T-helper 1 cell (primary cell): ENCODE results near the gene PDE8A.

Experiments
- DNase-seq, 5 donors: peaks; one replicate each; pipeline ENCODE4 v3.0.0-alpha.2; 2012 to 2020

The PDE8A gene

DNA sequence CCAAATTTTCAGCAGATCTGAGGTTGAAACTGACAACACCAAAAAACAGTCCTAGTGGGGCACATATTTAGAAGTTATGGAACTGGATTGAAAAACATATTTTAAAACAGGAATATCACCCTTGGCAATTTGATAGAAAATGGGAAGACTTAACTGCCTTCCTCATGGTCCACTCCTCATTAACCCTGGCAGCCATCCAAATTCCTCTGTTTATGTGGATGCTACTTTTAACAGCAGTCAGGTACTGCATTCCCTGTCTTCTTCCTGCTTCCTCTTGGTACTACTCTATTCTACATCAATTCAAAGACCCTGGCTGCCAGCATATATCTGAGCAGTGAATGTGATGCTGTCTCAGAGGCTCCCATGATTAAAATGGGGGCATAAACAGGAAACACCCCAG lies 54.3 kb downstream of the PDE8A start:
- DNase-seq, result no peak

DNA sequence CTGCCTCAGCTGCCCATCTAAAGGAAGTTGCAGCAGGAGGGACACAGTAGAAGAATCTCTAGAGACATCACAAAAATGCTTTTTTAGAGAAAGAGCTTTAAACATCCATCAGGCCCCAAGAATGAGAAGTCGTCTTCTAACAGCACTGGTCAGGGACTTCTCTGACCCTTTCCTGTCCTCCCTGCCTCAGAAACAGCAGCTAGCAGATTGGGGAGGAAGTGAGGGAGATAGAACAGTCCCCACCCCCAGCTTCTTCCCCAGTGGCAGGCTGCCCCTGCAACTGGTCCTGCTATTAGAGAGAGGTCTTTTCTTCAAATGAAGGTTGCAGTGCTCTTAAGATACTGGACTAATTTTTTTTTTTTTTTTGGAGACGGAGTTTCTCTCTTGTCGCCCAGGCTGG lies 55.1 kb downstream of the PDE8A start:
- no peak for DNase-seq

DNA sequence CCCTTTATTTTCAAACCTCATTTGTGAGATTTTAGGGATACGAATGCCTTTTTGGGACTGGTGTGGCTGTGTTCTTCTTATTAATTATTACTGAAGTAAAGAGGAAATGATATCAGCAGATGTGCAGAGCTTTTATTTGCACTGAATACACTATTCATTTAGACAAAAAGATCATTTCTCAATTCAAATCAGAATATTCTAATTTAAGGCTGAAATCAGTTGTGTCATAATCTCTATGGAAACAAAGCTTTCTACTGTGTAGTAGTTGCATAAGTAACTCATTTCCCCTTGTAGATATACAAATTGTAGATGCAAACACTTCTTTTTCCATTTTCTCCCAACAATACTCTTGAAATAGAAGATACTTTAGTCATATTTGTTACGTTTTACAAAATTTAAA lies 56.0 kb downstream of the PDE8A start:
- no peak for DNase-seq

DNA sequence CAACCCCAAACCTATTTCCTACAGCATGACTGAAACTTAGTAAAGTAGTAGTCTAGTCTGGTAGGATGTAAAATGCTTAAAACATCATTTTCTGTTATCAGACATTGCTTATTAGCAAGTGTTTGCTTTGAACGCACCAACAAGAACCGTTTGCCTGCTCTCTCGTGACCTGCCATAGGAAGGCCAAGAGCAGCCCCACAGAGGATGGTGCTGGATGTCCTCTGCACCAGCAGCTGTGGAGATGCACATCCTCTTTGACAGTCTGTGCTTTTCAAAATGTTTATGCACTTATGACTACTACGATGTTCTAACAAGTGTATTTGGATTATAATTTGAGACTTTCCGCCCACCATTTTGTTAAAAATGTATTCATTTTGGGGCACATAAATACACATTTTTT lies 59.6 kb downstream of the PDE8A start:
- no peak for DNase-seq

DNA sequence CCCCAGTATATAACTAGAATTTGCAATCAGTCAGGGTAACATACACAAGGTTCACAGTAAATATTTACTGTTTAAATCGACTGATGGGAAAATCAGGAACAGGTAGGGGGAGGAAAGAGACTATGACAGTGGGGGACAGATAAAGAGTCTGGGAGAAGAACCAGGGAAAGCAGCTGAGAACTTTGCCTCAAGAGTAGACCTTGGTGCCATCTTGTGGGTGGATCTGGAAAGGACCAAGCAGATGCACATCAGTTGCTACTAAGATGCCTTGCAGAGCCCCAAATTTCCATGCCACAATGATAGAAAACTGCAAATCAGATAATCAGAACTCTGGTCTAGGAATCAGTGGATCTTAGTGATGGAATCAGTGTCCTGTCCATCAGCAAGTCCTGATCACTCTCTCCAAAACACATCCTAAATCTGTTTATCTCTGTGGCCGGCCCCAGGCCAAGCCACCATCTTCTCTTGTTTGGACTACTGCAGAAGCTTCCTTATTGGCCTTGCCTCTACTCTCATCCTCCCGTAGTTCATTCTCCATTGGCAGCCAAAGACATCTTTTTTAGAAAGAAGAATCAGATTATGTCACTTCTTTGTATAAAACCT lies 62.7 kb downstream of the PDE8A start:
- DNase-seq, result peak in 4 of 5 donors; percentile 13 to 38 (median 23)

DNA sequence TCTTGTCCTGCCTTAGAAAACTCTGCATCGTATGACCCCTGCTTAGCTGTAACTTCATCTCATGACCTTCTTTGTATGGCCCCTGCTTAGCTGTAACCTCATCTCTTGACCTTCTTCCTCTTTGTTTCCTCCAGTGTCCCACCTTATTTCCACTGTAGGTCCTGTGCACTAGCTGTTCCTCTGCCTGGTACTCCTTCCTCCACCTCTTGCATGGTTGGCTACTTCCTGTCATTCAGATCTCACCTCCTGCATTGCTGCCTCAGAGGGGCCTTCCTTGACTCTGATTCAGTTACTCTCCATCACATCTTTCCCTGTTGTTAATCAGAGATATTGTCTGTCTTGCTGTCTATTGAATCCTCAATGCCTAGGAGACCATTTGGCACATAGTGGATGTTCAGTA lies 63.2 kb downstream of the PDE8A start:
- no peak for DNase-seq

DNA sequence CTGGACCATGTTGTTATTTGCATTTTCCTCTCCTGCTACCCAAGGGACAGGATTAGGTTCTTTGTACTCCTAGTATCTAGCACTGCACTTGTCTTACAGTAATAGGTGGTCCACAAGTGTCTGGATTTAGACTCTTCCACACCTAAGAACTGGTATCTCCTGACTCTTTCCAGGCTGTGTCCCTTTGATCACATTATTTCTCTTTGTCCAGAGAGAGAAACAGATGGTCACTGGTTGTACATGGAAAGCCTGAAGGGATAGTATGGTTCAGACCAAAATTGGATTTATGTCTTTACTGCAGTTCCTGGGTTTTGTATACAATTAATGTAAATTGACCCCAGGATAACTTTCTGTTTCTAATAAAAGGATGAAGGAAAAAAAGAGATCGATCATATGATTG lies 64.0 kb downstream of the PDE8A start:
- no peak for DNase-seq

DNA sequence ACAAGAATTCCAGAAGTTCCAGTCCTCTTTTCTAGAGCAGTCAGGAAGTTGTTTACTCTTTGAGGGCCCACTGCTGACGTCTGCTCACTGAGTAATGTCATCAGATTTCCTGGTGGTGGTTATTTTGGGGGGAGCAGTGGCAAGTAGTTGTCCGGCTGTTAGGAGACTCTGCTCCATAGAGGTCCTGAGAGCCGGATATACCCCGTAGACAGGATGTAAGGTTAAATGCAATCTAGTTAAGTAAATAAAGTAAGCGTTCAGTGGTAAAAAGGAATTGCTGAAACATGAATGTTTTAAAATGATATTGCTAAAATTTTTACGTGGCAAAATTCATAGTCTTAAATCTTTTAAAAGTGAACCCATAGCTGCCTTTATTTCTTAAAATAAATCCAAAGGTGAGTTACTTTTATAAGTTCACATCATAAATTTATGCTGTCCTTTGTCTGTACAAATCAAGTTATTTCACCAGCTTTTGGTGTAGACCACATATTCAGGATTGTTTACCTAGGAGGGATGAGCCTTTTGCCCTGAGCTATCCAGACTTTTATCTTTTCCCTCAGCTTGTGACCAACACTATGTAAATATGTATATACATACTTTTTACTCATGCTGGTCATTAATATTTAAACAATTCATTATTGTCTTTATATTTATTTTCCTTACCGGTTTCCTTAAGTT lies 65.8 kb downstream of the PDE8A start:
- peak in 1 of 5 donors; percentile 26 for DNase-seq

DNA sequence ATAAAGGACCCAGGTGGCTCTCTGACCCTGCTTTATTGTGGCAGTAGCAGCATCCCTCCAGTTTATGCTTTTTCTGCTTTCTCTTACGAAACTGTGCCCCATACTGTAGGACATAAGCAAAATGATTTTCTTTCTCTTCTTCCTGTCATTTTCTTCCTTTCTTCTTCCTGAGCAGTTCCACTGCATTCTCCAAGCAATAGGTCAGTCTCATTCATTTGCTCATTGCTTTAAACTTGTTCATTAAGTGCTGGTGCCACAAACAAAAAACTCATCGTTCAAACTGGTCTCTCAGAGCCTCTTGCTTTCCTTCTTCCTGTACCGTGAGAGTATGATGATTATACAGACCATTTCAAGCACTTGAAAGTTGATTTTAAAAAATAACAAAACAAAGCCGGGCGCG lies 66.8 kb downstream of the PDE8A start:
- no peak for DNase-seq

DNA sequence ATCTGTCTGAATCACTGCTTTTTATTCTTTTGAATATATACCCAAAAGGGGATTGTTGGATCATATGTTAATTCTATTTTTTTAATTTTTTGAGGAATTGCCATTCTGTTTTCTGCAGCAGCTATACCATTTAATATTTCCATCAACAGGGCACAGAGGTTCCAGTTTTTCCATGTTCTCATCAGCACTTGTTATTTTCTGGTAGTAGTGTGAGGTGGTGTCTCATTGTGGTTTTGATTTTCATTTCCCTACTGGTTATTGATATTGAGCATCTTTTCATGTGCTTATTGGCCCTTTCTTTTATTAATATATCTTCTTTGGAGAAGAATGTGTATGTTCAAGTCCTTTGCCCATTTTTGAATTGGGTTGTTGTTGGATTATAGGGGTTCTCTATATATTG lies 68.1 kb downstream of the PDE8A start:
- DNase-seq, result no peak

DNA sequence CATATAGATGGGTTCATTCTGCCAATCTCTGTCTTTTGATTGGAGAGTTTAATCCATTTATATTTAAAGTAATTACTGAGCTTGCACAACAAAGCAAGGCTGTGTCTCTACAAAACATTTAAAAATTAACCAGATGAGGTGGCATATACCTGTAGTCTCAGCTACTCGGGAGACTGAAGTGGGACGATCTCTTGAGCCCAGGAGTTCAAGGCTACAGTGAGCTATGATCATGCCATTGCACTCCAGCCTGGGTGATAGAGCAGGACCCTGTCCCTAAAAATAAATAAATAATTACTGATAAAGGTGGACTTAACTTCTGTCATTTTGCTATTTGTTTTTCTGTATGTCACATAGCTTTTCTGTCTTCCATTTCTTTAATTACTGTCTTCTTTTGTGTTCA lies 78.1 kb downstream of the PDE8A start:
- DNase-seq, result no peak

DNA sequence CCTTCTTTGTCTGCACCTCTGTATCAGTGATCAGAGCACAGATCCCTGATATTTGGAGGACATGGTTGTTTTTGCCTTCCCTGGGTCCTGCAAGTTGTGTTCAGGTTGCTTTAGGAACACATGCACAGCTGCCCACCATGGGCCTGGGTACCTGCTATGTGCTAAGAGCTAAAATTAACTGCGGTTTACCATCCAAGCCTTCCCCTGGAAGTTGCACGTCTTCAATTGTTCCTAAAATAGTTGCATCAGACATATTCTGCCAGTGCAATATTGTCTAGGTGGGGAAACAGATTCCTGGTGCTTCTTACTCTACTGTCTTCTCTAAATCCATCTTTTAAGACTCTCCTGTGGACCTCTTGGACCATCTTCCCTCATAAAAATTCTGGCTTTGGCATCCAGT lies 80.9 kb downstream of the PDE8A start:
- no peak for DNase-seq

DNA sequence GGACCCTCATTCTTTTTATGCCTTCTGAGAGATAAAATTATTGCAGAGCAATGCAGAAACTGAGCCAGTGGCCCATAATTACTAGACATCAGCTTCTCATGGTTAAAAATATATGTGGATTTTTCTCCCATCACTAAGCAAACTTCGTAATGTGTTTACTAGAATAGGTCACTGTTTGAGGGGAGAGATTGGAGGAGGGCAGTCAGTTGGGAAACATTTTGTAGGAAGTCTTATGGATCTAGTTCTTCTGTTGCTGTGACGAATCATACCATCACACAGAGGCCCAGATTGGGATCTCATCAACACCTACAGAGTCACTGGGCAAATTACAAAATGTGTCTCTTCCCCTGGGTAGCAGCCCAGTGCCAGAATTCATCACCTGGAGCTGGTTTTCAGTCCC lies 81.4 kb downstream of the PDE8A start:
- DNase-seq, result no peak

DNA sequence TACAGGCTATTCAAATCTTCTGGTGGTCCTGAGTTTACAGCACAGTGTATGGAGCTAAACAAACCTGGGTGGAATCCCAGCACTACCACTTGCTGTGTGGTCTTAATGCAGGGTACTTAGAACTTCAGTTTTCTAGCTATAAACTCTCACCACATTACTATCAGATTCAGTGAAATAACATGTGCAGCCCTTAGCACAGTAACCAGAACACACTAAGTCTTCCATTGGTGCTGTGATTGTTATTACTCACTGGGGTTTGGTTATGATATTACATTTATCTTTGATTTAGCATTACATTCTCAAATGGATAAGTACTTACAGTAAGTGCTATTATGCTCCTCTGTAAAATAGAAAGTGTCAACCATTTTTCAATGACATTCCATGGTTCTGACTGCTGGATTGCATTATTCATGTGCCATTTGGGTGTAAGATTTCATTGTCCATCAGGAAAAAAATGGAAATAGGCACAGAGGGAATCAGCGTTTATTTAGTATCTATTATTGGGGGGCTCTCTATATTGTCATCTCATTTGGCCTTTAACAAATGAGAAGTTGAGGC lies 81.9 kb downstream of the PDE8A start:
- no peak for DNase-seq

DNA sequence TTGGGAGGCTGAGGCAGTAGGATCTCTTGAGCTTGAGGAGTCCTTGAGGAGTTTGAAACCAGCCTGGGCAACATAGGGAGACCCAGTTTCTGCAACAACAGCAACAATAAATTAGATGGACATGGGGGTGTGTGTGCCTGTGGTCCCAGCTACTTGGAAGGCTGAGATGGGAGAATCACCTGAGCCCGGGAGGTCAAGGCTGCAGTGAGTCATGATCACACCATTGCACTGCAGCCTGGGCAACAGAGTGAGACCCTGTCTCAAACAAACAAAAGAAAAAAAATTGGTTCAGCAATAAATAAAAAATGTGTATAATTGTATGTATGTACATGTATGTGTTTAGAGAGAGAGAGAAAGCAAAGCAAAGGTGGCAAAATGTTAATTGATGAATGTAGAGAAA lies 83.1 kb downstream of the PDE8A start:
- no peak for DNase-seq

DNA sequence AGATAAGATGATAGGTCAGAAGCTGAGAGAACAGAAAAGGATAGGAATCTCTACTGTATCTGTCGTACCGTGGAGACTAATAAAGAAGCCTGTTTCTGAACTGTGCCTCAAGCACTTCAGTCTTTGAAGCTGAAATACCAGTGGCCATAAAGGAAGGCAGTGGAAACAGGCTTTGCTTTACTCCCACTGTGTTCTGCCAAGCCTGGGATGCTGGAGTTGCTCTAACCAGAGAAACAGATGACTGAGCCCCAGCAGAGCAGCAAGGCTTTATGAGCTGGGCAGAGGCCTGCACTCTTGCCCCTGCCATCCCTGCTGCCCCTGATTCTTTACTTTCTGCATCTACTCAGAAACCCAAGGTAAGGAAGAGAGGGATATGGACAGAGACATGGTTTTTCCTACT lies 89.4 kb downstream of the PDE8A start:
- no peak for DNase-seq

DNA sequence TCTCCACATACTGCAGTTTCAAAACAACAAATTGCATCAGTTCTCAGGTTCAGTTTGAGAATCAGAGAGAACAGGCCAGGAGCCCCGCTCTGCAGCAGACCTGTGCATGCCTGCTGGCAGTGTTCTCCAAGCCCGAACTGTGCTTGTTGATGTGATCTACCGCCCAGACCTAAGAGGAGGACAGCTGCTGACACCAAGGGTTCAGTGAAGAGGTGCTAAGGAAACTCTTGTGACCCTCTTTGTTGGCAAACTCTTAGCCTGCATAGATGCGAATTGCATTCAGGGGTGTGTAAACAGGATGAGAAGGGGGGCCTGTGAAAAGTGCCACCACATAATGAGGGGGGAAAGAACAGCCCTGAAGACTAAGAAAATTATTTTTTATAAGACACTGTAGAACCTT lies 89.8 kb downstream of the PDE8A start:
- DNase-seq, result no peak

DNA sequence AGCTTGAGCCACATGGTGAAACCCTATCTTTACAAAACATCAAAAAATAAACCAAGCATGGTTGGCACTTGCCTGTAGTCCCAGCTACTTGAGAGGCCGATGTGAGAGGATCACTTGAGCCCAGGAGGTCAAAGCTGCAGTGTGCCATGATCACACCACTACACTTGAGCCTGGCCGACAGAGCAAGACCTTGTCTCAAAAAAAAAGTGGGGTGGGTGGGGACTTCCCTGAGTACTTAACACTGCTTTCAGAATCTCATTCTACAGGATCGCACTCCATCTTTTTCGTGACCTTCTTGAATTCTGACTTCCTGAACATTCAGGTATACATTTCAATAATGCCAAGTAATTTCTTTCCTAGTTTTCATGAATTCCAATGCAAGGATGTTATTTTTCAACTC lies 91.3 kb downstream of the PDE8A start:
- DNase-seq, result no peak

DNA sequence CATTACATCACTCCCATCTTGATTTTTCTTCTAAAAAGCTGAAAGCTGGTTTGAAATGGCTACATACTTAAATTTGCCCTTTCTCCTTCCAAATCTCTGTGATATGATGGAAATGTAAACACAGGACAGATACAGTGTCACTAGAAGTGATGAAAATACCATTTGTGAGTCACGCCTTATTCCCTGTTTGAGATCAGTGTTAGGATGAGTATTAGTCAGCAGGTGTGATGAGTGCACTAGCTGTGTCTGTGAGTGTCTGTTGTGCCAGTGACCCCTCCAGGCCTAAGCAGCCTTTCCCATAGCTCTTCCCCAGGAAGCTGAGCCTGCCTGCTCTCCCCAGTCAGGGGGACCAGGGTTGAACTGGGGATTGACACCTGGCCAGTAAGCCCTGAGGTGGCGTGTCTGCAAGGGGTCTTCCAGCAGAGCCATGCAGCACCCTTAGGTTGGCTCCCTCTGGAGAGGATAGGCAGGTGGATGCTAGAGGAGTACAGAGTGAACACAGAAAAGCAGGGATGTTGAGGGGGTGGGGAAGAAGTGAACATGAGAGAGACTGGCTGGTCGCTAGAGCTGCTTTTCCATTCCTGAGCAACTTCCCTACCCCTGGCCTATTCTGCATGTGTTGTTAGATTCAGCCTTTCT lies 92.0 kb downstream of the PDE8A start:
- DNase-seq, result peak in 1 of 5 donors; percentile 55

DNA sequence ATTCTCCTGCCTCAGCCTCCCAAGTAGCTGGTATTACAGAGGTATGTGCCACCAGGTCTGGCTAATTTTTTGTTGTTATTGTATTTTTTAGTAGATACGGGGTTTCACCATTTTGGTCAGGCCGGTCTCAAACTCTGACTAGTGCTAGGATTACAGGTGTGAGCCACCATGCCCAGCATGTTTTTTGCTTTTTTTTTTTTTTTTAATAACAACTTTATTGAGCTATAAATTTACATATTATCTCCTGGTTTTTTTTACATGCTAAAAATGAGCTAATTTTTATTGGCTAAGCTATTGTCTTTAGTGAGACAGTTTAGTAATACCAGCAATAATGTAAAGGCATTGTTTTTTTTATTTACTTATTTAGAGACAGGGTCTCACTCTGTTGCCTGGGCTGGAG lies 105.2 kb downstream of the PDE8A start:
- no peak for DNase-seq

DNA sequence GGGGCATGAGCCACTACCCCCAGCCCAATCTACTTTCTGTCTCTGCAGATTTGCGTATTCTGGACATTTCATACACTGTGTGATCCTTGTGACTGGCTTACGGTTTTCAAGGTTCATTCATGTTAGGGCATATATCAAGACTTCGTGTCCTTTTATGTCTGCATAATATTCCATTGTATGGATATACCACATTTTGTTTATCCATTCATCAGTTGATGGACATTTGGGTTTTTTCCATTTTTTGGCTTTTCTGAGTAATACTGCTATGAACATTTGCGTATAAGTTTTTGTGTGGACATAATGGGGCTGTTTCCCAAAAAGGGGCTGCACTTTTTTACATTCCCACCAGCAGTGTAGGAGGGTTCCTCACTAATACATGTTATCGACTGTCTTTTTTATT lies 106.6 kb downstream of the PDE8A start:
- DNase-seq, result no peak

DNA sequence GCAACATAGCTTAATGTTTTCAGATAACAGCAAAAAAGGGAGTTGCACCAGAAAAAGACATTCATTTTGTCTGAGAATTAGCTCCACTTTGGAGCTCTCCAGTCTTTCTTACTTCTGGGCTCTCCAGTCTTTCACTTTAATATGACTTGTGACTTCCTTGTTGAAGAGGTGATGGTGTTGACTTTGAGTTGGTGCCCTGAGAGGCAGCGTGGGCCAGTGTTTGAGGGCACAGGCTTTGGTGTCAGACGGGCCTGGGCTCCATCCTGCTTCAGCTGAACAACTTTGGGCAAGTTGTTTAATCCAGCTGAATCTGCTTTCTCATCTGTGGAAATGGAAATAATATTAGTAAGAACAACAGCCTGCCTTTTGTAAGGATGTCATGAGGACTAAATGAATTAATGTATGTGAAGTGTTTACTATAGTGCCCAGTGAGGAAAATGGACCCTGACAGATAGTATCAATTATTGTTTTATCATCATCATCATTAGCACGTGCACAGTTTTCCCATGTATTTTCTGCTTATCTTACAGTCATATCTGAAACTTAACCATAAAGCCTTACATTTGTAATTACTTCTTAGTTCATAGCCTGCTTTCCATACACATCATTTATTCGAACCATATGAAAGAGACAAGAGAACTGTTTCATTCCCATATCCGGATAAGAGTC lies 108.4 kb downstream of the PDE8A start:
- DNase-seq, result no peak

DNA sequence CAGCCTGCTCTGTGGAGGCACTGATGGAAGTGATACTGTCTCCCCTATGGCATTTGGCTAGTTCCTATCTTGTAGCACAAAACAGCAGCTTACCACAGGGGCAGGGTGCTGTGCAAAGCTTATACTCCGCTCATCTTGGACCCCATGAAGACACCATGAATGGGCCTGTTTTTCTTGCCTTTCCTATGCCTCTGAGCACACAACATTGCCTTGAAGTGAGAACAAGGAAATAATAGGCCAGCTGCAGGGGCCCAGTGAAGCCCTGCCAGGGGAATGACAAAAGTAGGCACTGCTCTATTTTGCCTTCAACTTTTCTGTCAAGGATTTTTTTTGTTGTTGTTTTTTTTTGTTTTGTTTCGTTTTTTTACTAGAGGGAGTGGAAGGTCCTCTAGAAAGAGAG lies 110.3 kb downstream of the PDE8A start:
- DNase-seq, result no peak

DNA sequence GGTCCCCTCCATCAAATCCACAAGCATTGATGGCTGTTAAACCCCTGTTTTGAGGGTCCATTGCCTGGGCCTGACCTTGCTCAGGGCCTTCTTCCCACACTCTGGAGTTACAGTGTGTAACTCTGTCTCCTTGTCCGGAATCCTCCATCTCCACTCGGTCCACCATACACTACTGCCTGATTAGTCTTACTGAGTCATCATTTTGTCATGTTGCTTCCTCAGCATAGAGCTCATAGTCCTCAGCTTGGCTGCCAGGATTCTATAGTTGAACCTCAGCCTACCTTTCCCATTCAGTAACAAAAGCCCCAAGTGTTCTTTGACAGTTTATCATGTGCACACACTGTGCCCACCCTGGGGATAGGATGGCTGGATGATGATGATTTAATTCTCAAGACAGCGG lies 113.0 kb downstream of the PDE8A start:
- DNase-seq, result no peak
